Activated CD4-positive, alpha-beta T cell treated with anti-CD3 and anti-CD28 coated beads, Interleukin-2, amount 10 ng/mL, durations not matched to agents 24 days and 14 days (primary cell): Measurements from ENCODE around the gene SIX4. TPM values are rescaled to one million over a fixed set of nuclear protein-coding genes. Genes with fewer than 3 reads are reported as not detected.

Source experiments
- DNase-seq: peaks from one replicate; pipeline ENCODE4 v3.0.0; 2022
- H3K27ac Mint-ChIP-seq: one replicate; pipeline ENCODE4 v1.8.0; 2022; ENCODE audit warnings: mild to moderate bottlenecking, mixed read lengths
- H3K27me3 Mint-ChIP-seq: one replicate; pipeline ENCODE4 v1.8.0; 2022; ENCODE audit warnings: mixed read lengths
- H3K36me3 Mint-ChIP-seq: one replicate; pipeline ENCODE4 v1.8.0; 2022; ENCODE audit warnings: low read depth, mild to moderate bottlenecking, mixed read lengths
- H3K4me1 Mint-ChIP-seq: one replicate; pipeline ENCODE4 v1.8.0; 2021; ENCODE audit warnings: mixed read lengths
- H3K4me3 Mint-ChIP-seq: one replicate; pipeline ENCODE4 v1.8.0; 2022; ENCODE audit warnings: mild to moderate bottlenecking, moderate library complexity, mixed read lengths
- H3K9me3 Mint-ChIP-seq: one replicate; pipeline ENCODE4 v1.8.0; 2021; ENCODE audit warnings: mixed read lengths
- intact Hi-C: fragments of 100-400 bp; cut with micrococcal nuclease; formaldehyde crosslinking; loops from one replicate; pipeline ENCODE4 v1.15.1; 2023
- total RNA-seq: library from RNA; stranded (reverse); gene quantifications from 2 replicates; pipeline ENCODE4 v1.2.3, GENCODE V29; 2022

The SIX4 gene
- total RNA-seq, 1 donor from 2014 or later: 0.23 TPM

DNA sequence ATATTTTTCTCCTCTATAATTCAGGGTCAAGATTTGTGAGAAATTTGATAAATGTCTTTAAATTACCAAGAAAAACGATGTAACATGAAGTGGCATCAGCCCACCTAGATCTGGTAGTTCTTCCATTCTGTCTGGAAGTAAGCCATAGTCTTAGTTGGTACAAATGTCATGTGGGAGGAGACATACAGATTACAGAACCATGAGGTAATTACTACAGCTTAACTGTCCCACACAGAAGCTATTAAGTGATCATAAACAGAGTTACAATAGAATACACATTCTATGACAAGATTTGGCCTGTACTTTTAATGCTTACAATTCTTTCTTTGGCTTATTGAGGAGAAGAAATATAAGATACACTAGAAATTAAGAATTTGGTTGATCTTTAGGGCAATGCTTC, 61.2 kb downstream of the SIX4 start:
- peaks cover 5% of the 10 kb centered on the region for H3K4me1 Mint-ChIP-seq
- H3K9me3 Mint-ChIP-seq: no peaks in the 10 kb centered on the region
- peaks cover 60% of the 10 kb centered on the region for H3K27me3 Mint-ChIP-seq
- DNase-seq: no peak
- H3K4me3 Mint-ChIP-seq: no peak overlapping the region
- intact Hi-C loops: no loop called here
- peaks cover under 1% of the 10 kb centered on the region for H3K36me3 Mint-ChIP-seq
- no peak overlapping the region for H3K27ac Mint-ChIP-seq

DNA sequence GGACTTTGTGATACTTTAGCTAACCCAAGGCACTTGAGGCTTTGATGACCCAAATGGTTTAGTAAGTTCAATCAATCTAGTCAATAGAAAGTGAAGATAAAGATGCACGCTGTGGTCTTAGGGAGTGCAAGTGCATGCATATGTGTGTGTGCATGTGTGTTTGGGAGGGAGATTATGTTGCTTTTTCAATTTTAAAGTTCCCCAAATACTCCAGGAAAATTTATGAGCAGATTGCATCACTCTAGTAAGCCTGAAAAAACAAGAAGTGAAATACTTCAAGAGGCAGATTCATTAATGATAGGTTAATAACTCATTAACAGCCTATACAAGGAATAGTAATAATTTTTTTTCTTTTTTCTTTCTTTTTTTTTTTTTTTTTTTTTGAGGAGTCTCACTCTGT, 62.4 kb downstream of the SIX4 start:
- H3K36me3 Mint-ChIP-seq: peaks cover 2% of the 10 kb centered on the region

More for the DNA sequence above, 62.4 kb downstream of the SIX4 start:
- Mint-ChIP-seq H3K27ac (no peak overlapping the region), H3K9me3 (no peaks in the 10 kb centered on the region), H3K4me3 (no peak overlapping the region), H3K4me1 (peaks cover 13% of the 10 kb centered on the region), H3K27me3 (peaks cover 67% of the 10 kb centered on the region)
- no peak for DNase-seq
- intact Hi-C loops: no loop called here

Other genes starting within 250 kb of the SIX4 start
- gene C14orf39, start 238.3 kb downstream of the SIX4 start, total RNA-seq: not detected in 2 replicates
- gene SIX6, start 215.2 kb downstream of the SIX4 start, total RNA-seq: not detected in 2 replicates
- 0.26 and 0.31 TPM in 2 replicates for gene SIX1, start 74.9 kb downstream of the SIX4 start, total RNA-seq
- gene MNAT1, start 10.4 kb upstream of the SIX4 start, total RNA-seq: 42.6 and 45.0 TPM in 2 replicates